GM12892 (cell line): ENCODE measurements around the gene TAS2R43.
A peak's percentile ranks its signal among the peaks of the same experiment; 100 is the strongest.
"Not testable (repeated sequence)": the region's sequence is repeated elsewhere in the genome, so short reads cannot be mapped to it uniquely, and the experiment has no call there.

Experiments
- DNase-seq: peaks from one replicate; pipeline ENCODE4 v3.0.0; 2011; ENCODE audit not compliant: insufficient read length
- FAIRE-seq: peaks from 2 replicates; lab custom pipeline; 2011; peaks lifted over from hg19 to GRCh38; lab: Jason Lieb, UNC
- POLR2A ChIP-seq: IDR thresholded peaks from 2 replicates; pipeline ENCODE4 v1.6.1; 2011; ENCODE audit warnings: low read depth, low read length, control low read depth
- POLR2AphosphoS5 ChIP-seq: IDR thresholded peaks from 2 replicates; pipeline ENCODE4 v1.6.1; 2011; ENCODE audit warnings: low read depth, low read length, control low read depth
- TAF1 ChIP-seq: IDR thresholded peaks from 2 replicates; pipeline ENCODE4 v1.6.1; 2011; ENCODE audit warnings: low read depth, mild to moderate bottlenecking, control low read depth, low read length, borderline replicate concordance

Gene TAS2R43

GRCh38 chr12:11089246-11089645 lies 2.9 kb downstream of the TAS2R43 start:
- no peak for TF ChIP-seq POLR2A
- no peak for TF ChIP-seq POLR2AphosphoS5
- TF ChIP-seq TAF1 = no peak
- FAIRE-seq (no peak), DNase-seq (no peak)

- no peak for FAIRE-seq
- no peak for DNase-seq
- no peak for TF ChIP-seq TAF1
- TF ChIP-seq POLR2AphosphoS5 = no peak
- TF ChIP-seq POLR2A = no peak
Observed at GRCh38 chr12:11085419-11085818, 6.7 kb downstream of the TAS2R43 start.

GRCh38 chr12:11081987-11082386 lies 10.1 kb downstream of the TAS2R43 start:
- DNase-seq (no peak), FAIRE-seq (no peak)
- no peak for TF ChIP-seq POLR2A
- TF ChIP-seq POLR2AphosphoS5 = no peak
- no peak for TF ChIP-seq TAF1

- no peak for FAIRE-seq
- no peak for TF ChIP-seq TAF1
- TF ChIP-seq POLR2AphosphoS5 = no peak
- TF ChIP-seq POLR2A = no peak
- no peak for DNase-seq
Observed at GRCh38 chr12:11078246-11078645, 13.9 kb downstream of the TAS2R43 start.

GRCh38 chr12:11075642-11076041 lies 16.5 kb downstream of the TAS2R43 start:
- TF ChIP-seq TAF1 (no peak), POLR2A (no peak), POLR2AphosphoS5 (no peak)
- FAIRE-seq = peak; percentile 27
- no peak for DNase-seq

GRCh38 chr12:11071414-11071813 lies 20.7 kb downstream of the TAS2R43 start:
- TF ChIP-seq POLR2AphosphoS5 (no peak), POLR2A (no peak), TAF1 (no peak)
- no peak for DNase-seq
- FAIRE-seq = no peak

GRCh38 chr12:11070999-11071398 lies 21.1 kb downstream of the TAS2R43 start:
- FAIRE-seq (no peak), DNase-seq (no peak)
- TF ChIP-seq TAF1 = no peak
- TF ChIP-seq POLR2A = no peak
- no peak for TF ChIP-seq POLR2AphosphoS5

- DNase-seq (no peak), FAIRE-seq (no peak)
- no peak for TF ChIP-seq POLR2AphosphoS5
- no peak for TF ChIP-seq TAF1
- TF ChIP-seq POLR2A = no peak
Observed at GRCh38 chr12:11069854-11070365, 22.2 kb downstream of the TAS2R43 start.

- no peak for TF ChIP-seq POLR2AphosphoS5
- DNase-seq (no peak), FAIRE-seq (no peak)
Observed at GRCh38 chr12:11067514-11067913, 24.6 kb downstream of the TAS2R43 start.

GRCh38 chr12:11062194-11062593 lies 29.9 kb downstream of the TAS2R43 start, which contains the start of gene TAS2R46:
Gene TAS2R46 (minus strand): TSS chr12:11062294. CDS start chr12:11062294, 0 bp downstream.
- DNase-seq = not testable (repeated sequence)

GRCh38 chr12:11059784-11060183 lies 32.3 kb downstream of the TAS2R43 start:
- FAIRE-seq (peak; percentile 27), DNase-seq (no peak)
- no peak for TF ChIP-seq POLR2AphosphoS5

More at GRCh38 chr12:11062194-11062593, 29.9 kb downstream of the TAS2R43 start, which contains the start of gene TAS2R46:
- FAIRE-seq = peak; percentile 62

GRCh38 chr12:11059041-11059440 lies 33.1 kb downstream of the TAS2R43 start:
- FAIRE-seq (no peak), DNase-seq (no peak)
- TF ChIP-seq POLR2AphosphoS5 (no peak), POLR2A (no peak), TAF1 (no peak)

- FAIRE-seq (no peak), DNase-seq (no peak)
- TF ChIP-seq TAF1 (no peak), POLR2AphosphoS5 (no peak), POLR2A (no peak)
Observed at GRCh38 chr12:11055306-11055705, 36.8 kb downstream of the TAS2R43 start.

- not testable (repeated sequence) for DNase-seq, FAIRE-seq
Observed at GRCh38 chr12:11049806-11050531, 42.1 kb downstream of the TAS2R43 start.

- DNase-seq, FAIRE-seq: not testable (repeated sequence)
Observed at GRCh38 chr12:11041366-11041765, 50.7 kb downstream of the TAS2R43 start.
